G401.6 (cell line): ENCODE measurements around the gene AVPR2.
A peak's percentile ranks its signal among the peaks of the same experiment; 100 is the strongest.

Source experiments
- FAIRE-seq: peaks from 2 replicates; lab custom pipeline; 2012; peaks lifted over from hg19 to GRCh38; lab: Jason Lieb, UNC

AVPR2 gene

DNA sequence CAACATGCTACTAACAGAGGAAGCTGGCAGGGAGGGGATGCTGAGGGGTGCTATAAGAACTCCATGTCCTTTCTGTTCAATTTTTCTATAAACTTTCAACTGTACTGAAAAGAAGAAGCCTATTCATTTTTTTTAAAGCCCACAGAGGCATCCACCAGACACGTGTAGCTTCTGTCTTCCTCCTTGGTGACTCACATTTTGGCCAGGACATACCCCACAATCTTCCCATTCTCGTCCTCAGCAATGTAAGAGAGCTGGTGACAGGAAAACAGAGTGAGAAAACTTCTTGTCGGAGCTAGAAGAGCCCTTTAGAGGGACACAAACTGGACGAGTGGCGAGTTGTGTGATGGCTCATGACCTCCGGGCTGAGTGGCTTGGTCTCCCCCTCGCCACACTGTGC, 29.3 kb downstream of the AVPR2 start:
- no peak for FAIRE-seq

DNA sequence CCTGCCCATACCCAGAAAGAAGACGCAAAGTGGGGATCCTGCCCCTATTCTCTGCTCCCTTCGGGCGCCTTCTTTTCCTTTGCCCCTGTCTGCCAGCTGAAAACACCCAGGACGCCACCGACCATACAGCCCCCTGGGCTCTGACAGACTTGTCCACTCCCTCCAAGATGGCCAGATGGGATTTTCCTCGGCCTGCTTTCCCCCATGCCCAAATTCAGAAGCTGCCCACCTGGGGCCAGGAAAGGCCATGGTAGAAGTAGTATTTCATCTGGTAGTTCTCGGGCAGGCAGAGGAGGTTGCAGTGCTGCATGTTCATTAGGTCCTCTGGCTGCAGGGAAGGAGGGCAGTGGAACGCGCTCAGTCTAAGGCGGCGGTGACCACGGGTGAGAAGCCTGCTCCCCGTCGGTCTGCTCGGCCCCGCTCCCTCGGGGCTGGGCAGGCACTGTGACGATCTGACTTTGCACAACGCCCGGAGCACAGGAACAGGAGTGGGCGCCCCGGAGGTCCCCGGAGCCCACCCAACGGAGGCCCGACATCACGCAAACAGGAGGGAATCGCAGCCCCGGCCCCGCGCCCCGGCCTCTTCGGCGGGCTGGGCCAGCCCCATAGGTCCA, 29.8 kb downstream of the AVPR2 start:
- FAIRE-seq: no peak

DNA sequence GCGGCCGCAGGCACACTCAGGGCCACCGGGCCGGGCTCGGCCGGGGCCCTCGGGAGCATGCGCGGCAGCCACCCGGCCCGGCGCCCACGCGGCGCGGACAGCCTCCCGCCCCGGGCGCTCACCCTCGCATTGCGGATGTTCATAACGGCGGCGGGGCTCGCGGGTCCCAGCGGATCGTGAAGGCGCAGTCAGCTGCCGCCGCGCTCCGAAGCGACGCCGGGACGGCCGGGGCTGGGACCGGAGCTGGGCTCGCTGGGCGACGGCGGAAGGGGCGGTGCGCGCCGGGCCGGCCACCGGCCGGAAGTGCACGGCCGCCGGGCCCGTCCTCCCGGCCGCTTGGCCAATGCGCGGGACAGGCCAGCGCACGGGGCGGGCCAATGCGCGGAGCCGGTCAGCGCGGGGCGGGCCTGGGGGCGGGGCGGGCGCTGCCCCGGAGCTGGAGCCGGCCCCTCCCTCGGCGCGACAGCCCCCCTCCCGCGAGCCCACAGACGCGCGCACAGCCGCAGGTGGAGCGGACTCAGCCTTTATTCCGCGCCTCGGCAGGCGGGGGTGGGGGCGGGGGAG, 30.4 kb downstream of the AVPR2 start, which contains the start of gene NAA10:
NAA10 (minus strand) TSS at position 276 of the 564 bp plus-strand sequence; CDS start at position 143, 133 bp downstream.
- FAIRE-seq: no peak

GRCh38 chrX:153935326-153935851, 30.9 kb downstream of the AVPR2 start:
- FAIRE-seq: no peak

DNA sequence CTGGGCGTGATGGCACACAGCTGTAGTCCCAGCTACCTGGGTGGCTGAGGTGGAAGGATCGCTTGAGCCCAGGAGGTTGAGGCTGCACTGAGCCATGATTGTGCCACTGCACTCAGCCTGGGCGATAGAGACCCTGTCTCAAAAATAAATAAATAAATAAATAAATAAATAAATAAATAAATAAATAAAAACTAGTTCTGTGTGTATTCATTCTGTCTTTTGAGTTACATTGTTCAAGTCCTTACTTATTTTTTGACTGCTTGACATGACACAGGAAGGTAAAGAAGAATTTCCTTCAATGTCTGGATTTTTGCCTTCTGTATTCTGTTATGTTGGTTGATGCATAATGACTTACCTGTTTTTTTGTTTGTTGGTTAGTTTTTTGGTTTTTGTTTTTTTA, 32.6 kb downstream of the AVPR2 start:
- FAIRE-seq: peak; percentile 3

DNA sequence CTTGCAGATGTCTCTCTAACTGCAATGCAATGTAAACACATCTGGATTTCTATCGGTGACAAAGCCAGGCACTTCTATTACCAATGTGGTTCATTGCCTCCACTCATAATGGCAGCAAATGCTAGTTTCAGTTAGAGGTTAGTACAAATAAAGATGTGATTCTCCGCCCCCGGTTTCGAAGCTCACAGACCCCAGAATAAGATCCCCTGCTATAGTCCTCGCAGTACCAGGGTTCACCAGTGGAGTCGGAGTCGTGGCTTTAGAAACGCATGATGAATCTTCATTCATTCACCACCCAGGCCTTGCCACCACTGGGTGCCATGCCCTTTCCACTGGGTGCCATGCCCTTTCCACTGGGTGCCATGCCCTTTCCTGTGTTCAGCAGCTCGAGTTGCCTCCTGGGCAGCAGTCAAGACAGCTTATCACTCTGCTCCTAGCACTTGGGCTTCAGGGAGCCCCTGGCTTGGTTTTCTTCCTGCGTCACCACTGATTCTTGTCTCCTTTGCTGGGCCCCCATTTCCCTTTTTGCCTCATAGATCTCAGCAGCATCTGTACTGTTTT, 33.8 kb downstream of the AVPR2 start:
- FAIRE-seq: no peak

DNA sequence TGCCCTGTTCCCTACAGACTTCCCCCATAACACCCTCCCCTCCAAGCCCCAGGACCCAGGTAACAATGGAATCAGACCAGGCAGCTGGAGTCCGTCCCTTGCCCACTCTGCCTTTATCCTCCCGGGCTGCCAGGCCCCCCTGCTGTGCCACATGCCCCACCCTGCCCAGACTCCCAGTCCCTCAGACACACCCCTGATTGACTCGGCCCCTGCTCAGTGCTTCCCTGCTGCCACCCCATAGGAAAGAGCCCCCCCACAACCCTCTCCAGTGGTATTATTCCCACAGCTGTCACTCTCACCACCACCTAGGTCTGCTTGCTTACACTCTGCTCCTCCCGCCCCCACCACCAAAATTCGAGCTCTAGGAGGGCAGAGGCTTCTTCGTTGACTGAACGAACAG, 35.1 kb downstream of the AVPR2 start:
- FAIRE-seq: no peak

DNA sequence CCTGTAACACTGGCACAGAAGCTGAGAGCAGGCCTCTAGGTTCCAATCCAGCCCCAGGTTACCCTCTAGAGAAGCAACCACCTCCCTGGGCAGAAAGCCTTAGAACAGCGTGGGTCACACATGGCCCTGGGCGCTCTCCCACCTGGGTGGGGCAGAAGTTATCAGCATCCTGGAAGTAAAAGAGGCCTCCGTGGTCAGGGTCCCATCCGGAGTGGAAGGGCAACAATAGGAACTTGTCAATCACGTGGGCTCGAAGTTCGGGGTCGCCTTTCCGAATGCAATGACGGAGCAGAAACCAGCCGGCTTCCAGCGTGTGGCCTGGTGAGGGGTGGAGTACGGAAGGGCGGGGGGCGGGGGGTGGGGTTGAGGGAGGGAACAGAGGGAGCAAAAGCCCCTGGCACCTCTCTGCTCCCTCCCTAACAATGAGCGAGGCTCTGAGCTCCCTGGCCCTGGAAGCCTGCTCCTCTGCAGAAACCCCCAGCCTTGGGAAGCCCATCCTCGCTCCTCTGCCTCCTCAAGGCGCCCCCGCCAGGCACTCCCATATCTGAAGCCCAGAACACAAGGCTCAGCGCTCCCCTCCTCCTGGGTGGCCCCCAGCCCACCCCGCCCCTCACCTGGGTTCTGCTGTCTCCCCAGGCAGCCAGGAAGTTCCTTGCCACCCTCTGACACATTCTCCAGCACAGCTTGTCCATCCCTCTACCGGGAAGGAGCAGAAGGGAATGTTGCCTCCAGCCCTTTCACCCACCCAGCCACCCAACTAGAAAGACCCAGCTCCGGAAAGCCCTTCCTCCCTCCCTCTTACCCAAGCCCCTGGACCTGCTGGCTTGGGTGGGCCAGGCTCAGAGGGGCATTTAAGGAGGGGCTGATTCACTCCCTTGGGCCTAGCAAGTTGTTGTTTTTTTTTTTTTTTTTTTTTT, 37.1 kb downstream of the AVPR2 start:
- no peak for FAIRE-seq

DNA sequence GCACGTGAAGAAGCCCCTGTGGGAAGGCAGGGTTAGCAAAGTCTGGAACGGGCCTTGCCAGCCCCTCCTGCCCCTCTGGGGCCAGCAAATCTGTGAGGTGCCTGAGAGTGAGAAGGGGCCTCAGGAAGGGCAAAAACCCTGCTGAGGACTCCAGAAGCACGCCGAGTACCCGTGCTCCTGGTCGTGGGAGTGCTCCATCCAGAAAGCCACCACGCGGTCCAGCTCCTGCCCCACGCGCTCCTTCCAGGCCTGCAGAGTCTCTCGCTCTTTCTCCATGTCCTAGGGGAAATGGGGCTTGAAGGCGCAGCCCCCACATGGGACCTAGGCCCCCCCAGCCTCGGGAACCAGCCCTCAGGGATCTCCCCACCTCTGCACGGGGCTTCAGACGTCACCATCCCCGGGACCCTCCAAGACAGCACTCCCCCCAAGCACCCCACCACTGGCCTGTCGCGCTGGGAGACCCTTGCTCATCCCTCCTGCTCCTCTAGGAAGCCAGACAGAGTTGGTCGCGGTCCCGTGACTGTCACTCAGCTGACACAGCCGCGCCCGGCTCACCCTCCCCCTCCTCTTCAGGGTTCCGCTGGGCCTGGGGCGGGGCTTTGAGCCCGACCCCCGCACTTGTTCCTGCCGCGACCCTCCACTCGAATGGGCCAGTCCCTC, 39.8 kb downstream of the AVPR2 start, which contains the start of gene RENBP:
RENBP (minus strand) TSS at position 504 of the 660 bp plus-strand sequence; CDS start at position 471, 33 bp downstream.
- no peak for FAIRE-seq

- no peak for FAIRE-seq
Measured at GRCh38 chrX:153944800-153945150, 40.3 kb downstream of the AVPR2 start.

DNA sequence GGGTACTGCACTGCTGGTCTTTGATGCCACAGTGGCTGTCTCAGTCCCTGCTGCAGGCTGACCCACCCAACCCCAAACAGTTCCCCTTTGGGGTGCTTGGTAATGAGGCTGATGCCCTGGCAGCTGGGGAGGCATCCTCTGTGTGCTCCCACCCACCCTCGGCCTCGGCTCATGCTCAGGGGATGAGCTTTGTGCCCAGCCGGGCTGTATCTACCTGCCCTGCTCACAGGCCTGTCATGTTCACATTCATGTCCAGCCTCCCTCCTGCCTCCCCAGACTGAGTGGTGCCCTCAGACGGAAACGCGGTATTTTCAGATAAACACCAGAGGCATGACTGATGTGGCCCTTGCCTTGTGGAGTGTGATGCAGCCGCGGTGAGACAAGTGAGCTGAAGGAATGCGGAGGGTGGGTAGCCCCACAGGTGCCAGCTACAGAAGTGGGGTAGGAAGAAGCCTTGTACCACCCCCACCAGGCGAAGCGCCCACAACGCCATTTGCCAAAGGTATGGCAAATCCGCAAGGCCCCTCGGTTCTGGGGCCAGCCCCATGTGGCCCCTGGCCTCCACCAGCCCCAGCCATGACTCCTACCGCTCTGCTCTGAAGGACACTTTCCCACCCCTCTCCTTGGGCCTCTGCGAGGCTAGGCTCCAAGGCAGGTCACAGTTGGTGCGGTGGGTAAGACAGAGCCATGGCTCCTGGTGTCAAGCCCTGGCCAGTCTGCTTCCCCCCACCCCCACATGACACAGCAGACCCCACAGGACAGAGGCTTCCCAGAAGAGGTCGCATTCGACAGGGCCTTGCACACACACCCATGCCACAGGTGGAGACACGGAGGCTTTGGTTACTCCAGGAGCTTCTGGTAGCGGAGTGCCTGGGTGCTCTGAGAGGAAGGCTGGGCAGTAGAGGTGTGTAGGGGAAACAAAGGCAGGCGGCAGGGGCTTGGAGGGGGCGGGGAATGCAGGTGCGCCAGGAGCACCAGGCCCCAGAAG, 41.8 kb downstream of the AVPR2 start:
- no peak for FAIRE-seq

DNA sequence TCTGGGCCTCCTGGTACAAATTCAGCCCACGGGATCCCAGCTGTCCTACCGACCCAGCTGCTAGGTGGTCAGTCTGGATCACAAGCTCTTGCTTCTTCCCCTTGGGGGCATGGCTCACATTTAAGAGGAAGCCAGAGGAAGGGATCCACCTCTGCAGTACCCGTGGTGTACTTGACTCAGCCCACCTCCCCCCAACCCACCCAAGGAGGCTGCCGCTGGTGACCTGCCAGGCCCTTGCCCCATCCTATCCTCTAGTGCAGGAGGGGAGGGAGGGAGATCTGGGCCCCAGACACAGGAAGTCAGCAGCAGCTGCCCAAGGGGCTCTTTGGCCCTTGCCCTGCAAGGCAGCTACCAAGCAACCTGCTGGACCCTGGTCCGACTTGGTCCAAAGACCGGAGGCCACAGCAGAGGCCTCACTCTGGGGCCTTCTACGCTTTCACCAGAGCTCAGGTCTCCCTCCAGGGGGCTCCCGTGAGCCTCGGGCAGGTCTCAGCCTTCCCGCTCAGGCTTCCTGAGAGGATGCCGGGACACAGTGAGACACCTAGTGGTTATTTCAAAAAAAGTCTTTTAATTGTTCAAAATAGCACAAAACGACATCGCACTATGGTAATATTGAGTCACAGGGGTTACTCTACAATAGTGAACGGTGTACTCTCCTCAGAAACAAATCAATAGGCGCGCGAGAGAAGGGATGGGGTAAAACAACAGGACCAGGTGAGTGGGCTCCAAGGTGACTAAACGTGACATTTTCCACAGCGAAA, 42.7 kb downstream of the AVPR2 start:
- peak; percentile 97 for FAIRE-seq

DNA sequence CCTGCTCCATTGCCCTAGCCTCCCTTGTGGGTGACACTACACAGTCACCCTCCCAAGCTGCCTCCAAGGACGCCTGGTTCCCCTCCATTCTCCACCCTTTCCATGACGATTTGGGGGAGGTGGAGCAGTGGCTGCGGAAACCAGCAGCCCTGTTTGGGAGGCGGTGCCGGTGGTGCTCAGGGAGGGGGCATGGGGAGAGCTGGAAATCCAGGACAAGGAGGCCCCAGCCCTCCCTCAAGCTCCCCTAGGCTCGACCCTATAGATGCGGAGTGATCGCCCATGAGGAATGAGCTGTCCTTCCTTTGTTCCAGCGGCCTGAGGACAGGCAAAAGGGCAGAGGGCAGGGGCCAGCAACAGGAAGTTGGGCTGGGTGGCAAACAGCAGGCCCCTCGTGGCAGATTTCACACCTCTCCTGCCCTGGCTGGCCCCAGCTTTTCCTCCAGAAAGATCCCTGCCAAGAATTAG, 43.6 kb downstream of the AVPR2 start:
- peak; percentile 30 for FAIRE-seq

DNA sequence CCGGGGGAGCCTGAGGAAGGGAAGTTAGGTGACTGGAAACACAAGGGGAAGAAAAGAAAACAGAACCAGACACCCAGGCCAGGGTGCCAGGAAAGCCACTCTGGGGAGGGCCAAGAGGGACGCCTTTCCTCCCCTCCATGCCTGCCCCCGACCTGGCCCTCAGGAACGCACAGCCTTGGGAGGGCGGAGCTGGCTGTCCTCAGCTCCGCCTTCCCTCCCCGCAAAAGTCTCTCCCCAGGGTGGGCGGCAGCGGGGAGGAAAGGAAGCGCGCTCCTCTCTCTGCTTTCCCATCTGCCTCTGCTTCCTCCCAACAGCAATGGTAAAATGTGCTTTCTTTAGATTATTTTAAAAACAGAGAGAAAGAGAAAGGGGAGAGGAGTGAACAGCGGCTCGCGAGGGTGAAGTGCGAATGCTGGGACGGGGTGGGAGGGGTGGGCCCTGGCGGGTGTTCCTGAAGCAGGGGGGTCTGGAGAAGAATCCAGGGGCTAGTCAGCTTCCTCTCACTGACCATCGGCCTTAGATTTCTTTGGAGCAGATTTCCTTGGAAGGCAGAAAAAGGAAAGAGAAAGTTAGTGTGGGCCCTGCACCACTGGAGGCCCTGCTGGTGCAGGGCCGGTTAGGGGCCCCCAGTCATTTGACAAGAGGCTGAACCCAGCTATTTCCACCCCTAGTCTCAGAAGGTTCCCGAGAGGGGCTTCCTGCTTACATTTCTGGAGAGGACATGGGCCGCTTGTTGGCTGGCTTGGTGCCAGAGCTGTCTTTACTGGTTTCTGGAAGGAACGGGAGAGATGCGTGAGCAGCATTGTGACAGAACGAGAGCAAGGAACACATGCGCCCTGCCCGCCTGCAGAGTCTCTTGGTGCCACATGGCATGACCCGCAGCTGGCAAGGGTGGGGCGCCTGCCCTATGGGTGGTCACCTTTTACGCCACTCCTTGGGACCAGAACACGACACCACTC, 44.7 kb downstream of the AVPR2 start:
- no peak for FAIRE-seq

DNA sequence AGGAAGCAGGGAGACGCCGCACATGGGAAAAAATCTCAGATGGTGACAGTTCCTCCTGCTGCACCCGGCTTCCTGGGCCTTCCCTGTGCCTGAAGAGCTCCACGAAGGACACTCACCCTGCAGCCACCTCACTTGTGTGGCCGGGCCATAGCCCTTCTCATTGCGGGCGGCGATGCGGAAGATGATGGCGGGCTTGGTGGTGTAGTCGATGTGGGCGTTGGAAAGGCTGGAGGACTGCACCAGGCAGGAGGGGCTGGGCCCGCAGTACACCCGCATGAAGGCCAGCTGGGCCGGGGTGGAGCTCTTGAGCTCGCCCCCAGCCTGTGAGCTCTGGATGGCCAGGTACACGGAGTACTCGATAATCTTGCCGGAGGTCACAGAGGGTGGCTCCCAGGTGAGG, 45.7 kb downstream of the AVPR2 start:
- FAIRE-seq: no peak

GRCh38 chrX:153951683-153952372, 47.4 kb downstream of the AVPR2 start:
- FAIRE-seq: no peak

- FAIRE-seq: no peak
Measured at GRCh38 chrX:153952373-153953026, 48.0 kb downstream of the AVPR2 start.
